NCI-H2107 treated with DMSO at 0.1 percent for 48 hours (cell line): ENCODE results near the gene ZBTB2.

Experiments
- DNase-seq: peaks from one replicate; lab custom pipeline; 2025; ENCODE audit not compliant: unreplicated experiment; lab: John Stamatoyannopoulos, UW

Gene ZBTB2

DNA sequence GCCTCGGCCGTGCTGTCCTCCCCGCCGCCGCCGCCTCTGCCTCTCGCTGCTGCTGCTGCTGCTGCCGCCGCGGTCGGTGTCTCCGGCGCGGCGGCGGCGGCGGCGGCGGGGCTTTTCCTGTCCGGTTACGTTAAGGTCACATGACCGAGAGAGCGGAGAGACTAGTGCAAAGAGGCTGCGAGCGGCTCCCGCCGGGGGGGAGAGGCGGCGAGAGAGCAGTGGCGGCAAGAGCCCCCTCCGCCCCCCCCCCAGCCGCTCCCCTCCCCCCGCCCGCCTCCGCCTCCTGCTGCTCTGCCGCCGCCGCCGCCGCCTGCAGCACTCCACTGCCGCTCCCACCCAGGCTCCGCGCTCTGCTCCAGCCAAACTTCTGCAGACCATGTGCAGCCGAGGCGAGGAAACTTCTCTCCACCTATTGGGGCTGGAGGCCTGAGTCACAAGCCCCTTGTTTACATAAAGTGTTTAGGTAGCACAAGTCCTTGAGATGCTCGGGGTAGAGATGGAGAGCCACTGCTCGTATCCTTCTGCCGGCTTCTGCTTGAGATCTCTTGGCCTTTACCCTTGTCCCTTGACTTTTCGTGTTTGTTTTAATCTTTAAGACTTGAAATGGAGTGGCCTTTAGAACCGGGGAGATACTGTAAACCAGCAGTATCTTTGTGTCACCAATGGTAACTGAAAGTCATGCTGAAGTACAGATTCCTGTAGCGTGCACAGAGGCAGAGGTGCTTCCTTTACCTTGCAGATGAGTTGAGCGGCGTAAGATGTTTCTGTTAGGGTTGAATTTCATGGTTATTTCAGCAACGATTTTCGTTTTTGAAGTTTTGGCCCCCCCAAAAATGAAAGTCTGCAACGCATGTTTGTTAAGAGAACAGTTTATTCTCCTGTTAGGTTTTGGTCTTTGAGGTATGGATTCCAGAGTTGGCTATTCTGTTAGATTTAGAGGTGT, at the start of gene ZBTB2:
Gene ZBTB2 (minus strand): TSS at position 89 of the 943 bp plus-strand sequence. CDS start 17,922 bp downstream, outside the sequence.
- DNase-seq: no peak

DNA sequence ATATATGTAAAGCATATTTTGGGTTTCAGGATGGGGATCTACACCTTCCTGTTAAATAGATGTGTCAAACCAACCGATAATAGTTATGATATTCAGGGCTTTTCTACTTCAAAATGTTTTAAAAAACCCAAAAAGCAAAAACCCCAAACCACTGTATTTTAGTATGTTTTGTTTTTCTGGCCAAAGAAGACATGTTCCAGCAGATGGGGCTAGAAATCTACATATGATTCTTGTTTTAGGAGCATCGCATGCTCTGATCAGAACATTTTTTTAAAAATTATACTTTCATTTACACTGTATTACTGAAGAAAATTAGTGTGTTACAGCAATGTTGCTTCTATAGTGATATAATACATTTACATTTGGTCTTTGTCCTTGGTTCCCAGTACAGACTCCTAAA, 49.6 kb upstream of the ZBTB2 start:
- DNase-seq: no peak

DNA sequence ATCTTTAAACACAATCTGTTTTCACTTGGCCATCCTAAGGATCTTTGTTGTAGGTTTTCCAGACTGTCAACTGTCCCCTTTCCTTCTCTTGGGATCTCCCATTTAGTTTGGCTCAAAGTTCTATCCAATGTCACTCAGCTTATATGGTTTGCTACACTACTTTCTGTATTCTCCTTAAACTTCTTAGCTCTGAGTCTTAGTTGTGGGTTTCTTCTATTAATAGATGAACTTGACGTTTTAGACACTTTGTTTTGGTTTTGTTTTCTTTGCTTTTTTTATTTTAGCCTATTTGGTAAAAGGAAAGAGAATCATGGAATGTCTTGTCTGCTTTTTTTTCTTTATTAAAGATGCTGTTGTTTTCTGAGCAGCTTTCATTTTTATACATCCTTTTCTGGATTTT, 49.1 kb upstream of the ZBTB2 start:
- no peak for DNase-seq

GRCh38 chr6:151437401-151437800, 46.0 kb upstream of the ZBTB2 start:
- DNase-seq: no peak

GRCh38 chr6:151436802-151437201, 45.4 kb upstream of the ZBTB2 start:
- no peak for DNase-seq

GRCh38 chr6:151436300-151436699, 44.9 kb upstream of the ZBTB2 start:
- no peak for DNase-seq

GRCh38 chr6:151434369-151434768, 43.0 kb upstream of the ZBTB2 start:
- DNase-seq: no peak

DNA sequence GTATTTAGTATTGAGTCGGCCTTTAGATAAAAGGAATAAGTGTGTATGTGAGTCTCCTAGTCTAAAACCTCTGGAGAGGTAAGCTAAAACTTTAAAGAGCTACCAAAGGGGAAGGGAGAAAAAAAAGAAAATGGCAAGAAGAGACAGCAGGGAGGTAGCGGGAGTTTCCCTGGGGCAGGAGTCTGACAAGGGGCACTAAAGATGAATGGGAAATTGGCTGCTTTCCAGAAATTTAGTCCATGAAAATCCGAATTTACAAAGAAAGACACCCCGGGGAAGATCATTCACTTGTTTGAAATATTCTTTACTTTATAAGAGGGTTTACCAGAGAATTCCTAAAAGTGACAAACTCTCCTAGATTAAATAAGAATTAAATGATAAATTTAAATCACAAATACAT, 41.3 kb upstream of the ZBTB2 start:
- DNase-seq: no peak

DNA sequence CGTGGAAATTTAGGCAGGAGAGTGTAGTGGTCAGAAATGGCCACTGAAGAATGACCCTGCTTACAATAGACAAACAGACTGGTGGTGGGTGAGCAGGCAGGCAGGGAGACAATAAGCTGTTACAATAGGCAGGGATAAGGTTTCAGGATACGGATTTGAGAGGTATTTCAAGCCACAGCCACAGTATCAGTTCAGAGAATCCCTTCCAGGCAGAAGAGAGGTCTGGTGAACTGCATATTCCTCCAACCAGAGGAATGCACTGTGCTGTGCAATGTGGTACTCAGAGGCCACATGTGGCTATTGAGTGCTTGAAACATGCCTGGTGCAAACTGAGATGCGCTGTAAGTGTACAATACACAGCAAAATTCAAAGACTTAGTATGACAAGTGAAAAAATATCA, 40.0 kb upstream of the ZBTB2 start:
- DNase-seq: peak; percentile 37

DNA sequence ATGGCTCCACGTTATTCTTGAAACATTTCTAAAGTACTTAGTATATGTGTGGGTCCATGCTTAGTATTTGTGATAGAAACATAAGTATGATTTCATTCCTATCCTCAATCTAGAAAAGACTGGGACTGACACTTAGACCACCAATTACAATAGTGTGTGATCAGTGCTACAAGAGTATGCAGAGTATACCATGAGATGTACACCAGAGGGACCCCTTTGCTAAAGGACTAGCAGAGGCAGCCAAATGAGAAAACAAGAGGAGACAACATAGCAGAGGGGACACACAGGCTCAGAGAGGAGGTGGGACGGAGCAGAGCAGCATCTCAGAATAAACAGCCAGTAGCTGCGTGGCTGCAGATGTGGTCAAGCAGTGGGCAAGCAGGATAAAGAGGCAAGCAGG, 39.5 kb upstream of the ZBTB2 start:
- no peak for DNase-seq

- DNase-seq: no peak
These were observed 36.9 kb upstream of the ZBTB2 start for GRCh38 chr6:151428093-151428735.

DNA sequence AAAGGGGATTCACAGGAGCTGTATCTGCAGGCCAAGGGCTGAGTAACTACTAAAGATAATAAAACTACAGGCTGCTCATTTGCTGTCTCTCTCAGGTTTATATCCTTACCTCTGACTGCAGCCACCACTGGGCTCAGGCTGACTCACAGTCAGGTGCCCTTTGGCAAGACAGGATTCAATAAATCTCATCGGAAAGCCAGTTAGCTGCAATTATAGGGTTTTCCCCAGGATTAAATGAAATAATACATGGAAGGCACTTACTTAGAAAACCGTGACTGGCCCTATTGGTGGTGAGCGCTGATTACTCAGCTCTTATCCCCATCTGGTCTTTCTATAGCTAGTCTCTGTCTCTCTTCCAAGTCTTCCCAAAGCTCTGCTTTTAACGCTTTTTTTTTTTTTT, 34.2 kb upstream of the ZBTB2 start:
- no peak for DNase-seq

DNA sequence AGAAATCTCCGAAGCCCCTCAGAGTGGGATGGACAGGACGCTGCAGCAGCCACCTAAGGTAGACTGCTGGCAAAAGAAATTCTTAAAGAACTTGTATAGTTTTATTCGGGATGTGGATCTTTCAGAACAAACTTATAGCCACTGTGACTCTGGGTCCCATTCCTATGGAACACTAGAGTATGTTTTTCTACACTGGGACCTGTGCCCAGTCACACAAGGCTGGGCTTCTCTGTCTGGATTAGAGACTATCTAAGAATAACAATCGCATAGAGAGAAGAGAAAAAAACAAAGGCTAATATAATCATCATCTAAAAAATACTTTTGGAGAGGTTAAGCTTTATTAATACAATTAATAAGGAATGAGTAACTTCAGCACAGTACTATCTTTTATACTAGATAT, 31.6 kb upstream of the ZBTB2 start:
- no peak for DNase-seq

DNA sequence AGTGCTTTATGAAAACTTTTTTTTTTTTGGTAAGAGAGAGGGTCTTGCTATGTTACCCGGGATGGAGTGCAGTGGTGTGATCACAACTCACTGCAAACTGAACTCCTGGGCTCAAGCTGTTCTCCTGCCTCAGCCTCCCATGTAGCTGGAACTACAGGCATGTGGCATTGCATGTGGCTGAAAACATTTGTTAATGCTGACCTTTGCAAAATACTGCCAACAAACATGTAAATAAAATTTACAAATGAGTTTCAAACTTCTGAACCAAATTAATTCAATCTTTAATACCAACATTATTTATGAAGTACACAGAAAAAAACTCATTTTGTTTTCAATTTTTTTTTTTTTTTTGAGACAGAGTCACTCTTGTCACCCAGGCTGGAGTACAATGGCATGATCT, 26.1 kb upstream of the ZBTB2 start:
- no peak for DNase-seq

GRCh38 chr6:151414641-151415260, 23.4 kb upstream of the ZBTB2 start:
- DNase-seq: no peak

DNA sequence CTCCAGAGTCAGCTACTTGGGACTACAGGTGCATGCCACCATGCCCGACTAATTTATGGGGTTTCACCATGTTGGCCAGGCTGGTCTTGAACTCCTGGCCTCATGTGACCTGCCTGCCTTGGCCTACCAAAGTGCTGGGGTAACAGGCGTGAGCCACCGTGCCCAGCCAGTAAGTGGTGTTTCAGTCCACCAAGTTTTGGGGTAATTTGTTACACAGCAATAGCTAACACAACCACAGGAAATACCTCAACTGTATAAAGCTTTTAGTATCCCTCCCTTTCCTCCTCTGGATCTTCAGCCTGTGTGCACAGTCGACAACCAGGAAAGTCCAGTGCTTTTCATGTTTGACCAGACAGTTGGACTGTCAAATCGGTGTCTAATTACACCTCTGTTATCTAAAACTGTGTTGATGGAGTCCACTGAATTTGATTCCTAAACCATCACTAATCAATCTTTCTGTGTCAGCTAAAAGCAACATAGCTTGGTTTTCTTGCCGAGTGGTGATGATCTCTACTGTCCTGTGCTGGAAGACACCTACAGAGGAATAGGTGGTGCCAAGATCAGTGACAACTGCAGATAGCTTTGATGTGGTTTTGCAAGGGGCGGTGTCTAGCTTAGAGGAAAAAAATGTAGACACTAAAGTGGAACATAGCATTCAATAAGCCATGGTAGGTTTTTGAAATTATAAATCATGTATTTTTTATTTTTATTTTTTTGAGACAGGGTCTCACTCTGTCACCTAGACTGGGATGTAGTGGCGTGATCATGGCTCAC, 22.2 kb upstream of the ZBTB2 start:
- DNase-seq: no peak

GRCh38 chr6:151412909-151413308, 21.6 kb upstream of the ZBTB2 start:
- no peak for DNase-seq

DNA sequence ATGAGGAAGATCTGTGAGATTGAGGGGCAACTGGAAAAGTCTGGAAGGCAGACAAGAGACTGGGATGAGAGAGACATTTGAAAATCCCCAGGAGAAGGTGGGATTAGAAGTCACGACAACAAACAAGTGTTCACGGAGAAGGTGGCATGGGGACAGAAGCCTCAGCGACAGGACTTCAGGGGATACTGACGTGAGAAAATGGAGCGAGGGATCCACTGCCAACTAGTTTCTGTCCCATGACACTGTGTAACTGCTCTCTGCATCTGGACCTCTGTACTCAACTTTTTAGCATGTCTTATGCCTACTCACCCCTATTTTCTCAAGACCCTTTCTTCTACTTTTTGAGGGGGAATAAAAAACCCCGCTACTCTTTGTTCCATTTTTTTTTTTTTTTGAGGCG, 18.3 kb upstream of the ZBTB2 start:
- DNase-seq: no peak

GRCh38 chr6:151409260-151409659, 17.9 kb upstream of the ZBTB2 start:
- no peak for DNase-seq

GRCh38 chr6:151408858-151409257, 17.5 kb upstream of the ZBTB2 start:
- DNase-seq: no peak

- DNase-seq: no peak
These were observed 12.6 kb upstream of the ZBTB2 start for GRCh38 chr6:151403919-151404308.
